Activated gamma-delta T cell treated with anti-CD3 and anti-CD28 coated beads, Interleukin-2, amount 50 U/mL, for 16 hours (primary cell): ENCODE results near the gene SMIM41.

Experiments used
- DNase-seq: peaks from one replicate; pipeline ENCODE4 v3.0.0-alpha.2; 2020; ENCODE audit warnings: low read depth

The SMIM41 gene

DNA sequence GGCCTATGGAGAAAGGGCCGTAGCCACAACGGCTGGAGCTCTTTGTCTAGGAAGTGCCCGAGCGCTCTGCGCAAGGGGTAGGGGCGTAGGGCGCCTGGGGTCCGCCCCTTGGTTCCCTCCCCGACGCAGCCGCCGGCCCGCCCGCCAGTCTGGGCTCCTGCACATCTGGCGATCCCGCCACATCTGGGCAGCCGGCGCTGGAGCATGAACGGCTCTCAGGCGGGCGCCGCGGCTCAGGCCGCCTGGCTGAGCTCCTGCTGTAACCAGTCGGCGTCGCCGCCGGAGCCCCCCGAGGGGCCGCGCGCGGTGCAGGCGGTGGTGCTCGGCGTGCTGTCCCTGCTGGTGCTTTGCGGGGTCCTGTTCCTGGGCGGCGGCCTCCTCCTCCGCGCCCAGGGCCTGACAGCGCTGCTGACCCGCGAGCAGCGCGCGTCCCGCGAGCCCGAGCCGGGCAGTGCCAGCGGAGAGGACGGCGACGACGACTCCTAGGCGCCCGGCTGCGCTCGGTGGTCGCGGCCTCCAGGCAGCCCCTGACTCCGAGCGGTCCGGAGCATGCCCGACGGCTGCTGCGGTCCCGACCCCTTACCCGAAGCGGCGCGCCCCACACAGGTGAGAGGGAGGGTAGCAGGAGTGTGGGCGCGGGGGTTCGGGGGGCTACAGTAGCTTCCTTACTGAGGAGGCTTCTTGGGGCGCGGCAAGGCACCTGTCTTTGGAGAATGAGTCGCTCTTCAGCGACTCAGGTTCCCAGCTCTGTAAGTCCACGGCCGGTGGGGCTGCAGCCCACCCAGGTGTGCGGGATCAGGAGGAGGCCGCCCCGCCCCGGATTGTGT, at the start of gene SMIM41:
SMIM41 (plus strand) TSS at position 129 of the 827 bp plus-strand sequence; CDS start at position 205, 76 bp downstream.
- no peak for DNase-seq

DNA sequence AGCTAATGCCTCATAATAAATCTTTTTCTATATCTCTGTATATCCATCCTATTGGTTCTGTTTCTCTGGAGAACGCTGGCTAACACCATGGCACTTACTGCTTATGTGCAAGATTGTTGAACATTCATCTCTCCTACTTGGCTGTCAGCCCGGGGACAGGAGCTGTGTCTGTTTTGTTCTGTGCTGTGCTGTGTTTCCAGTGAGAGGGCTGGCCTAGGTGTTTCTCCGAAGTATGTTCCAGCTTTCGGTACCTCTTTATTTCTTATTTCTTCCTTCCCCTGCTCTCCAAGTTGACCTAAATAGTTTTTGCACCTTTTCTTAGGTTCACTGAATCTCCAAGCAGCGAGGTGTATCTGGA, 47.1 kb upstream of the SMIM41 start:
- DNase-seq = no peak

DNA sequence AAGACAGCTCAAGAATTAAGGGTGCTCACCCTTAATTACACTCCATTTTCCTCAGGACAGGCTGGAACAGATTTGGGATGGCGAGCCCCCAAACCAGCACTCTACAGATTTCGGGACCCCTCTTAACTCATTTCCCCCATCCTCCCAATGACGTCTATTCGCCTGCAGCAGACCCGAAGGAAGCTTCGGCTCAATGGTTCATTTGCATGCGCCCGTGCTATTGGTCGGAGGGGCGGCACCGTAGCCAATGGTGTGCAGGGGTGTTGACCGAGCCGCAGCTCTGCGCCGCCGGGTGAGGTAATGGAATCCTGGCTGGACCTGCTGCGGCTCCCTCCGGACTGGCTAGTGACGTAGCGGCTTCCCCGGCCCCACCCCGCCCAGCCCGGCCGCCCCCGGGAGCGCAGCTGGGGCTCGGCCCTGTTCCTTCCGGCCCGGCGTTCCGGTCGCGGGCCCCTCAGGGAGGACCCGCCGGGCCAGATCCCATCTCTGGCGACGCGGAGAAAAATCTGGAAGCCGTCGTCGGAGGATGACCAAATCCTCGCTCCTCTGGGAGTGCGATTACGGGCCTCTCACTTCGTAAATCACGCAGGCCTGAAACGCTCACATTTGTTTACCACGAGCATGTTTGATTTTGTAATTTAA, 46.6 kb upstream of the SMIM41 start:
- DNase-seq = peak; percentile 80

DNA sequence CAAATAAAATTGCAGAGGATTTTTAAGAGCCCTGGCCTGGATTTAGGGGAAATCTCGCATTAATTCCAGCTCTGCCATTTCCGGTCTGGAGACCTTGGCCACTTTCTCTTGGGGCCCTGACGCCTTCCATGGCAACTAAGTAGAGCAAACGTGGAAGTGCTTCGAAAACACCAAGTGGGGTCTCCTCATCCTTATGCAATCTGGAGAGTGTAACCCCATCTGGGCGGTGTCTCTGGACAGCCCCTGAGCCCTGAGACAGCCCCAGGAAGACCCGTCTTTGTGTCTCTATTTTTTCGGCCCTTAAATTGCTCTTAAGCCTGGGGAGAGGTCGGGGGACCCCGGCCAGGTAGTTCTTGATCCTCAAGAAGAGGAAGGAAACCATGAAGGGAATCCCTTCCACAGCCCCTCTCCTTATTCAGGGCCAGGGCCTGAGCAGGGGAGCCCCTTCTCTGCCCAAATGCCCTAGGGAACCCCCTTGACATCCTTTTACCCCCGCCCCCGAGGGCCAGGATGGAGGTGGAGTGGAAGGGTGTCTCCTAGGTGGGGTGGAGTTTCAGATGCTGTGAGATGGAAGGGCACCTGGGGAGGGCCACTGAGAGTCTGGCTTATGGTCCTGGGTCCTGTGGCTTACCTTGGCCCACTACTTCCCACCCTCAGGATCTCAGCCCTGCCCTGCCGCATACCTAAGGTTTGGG, 45.9 kb upstream of the SMIM41 start:
- no peak for DNase-seq

DNA sequence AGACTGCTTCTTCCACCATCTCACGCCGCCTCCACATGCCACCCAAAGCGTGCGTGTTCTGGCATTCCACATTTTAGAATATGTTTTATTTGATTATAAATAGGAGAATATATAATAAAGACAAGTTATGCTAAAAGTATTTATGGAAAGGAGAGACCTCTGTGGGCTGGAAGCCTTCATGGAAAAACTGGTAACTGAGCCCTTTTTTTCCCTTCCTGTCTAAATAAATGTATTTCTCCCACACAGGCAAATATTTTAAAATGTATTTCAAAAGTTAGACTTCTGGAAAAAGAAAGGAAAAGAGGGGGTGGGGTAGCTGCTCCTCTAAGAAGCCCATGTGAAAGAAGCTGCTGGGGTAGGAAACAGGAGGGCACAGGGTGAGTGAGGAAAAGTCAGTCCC, 44.3 kb upstream of the SMIM41 start:
- DNase-seq = no peak

DNA sequence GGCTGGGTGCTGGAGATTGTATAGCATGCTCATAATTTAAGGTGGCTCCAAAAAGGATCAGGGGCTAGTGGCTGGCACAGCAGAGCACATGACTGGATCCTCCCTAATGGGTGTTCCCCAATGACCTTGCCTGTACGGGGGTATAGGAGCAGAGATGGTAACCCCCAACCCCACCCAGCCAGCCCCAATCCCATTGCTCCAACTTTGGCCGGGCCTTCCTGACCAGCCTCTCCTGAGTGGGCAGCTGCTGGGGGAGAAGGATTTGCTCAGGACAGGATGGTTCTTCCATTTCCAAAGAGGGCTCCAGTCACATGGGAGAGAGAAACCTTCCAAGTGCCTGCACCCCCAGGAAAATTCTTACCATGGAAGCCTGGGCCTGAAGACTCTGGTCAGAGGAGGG, 43.6 kb upstream of the SMIM41 start:
- DNase-seq = no peak

DNA sequence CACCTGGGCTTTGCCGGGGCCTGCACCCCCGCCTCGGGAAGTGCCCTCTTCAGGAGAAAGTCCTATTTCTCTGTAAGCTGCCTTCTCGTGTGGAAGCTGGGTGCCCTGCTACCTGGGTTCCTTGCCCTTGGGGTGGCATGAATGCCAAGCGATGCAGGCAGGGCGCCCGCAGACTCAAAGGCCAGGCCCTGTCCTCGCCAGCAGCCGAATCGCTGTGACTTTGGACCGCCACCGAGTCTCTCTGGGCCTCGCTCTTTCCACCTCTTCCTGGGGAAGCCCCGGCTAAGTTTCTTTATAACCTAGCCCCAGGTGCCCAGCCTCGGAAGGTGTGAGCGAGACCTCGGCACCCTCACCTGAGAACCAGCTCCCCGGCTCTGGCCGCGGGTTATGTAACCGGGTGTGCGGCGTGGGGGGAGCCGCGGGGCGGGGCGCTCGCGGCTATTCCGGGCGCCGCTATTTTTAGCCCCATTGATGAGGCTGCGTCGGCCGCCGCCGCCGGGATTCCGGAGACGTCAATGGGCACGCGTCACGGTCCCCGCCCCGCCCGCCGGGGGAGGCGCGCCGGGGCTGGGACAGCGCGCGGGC, 42.8 kb upstream of the SMIM41 start:
- DNase-seq = peak; percentile 73

DNA sequence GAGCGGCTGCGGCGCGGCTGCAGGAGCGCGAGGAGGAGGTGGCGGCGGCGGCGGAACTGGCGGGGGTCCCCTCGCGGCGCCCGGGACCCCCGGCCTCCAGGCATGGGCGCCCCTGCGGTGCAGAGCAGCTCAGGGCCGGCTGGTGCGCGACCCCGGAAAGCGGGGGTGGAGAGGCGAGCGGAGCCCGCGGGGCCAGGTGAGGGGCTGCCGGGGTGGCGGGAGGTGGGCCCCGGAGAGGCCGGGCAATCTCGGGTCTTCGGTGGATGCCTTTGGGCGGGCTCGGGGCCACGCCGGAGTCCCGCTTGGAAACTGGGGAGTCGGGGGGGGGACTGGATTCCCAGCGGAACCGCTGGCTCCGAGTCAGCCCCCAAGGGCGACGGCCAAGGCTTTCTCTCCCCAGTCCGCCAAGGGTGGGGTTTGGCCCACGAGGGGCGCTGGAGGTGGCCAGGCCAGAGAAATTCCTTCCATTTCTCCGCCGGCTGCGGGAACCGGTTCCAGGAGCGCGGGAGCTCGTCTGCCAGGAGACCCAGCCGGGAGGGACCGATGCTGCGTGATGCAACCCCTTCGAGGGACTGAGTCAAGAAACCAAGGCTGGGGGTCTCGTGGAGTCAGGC, 42.1 kb upstream of the SMIM41 start:
- DNase-seq = no peak

DNA sequence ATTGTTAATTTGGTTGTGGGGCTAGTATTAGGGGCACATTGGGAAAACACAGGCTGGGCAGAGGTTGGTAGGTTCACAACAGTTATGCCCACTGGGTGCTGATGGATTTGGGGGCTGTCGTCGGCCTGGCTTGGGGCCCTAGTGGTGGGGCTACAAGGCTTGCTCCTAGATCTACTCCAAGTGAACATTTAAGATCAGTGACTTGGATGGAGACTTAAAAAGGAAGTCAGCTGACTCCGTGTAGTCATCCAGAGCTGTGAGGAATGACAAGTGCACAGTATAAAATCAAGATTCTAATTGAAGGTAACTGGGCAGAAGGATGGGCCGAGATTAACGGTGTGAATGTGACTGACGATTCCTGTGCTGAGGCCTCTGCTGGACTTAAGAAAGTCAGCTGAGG, 41.1 kb upstream of the SMIM41 start:
- DNase-seq = no peak

DNA sequence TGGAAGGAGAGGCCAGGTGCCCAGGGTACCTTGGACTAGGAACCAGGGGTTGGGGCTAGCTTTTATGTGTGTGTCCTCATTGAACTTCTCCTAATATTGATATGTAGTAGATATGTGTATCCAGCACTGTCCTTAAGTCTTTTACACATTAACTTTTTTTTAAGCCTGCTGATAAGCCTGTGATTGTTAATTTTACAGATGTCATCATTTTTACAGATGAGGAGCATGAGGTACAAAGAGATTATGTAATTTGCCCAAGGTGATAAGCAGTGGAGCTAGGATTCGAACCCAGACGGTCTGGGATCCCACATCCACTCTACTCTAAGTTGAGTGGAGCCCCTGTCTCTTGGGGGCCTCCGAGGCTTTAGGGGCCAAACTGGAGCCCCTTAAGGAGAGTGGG, 38.5 kb upstream of the SMIM41 start:
- no peak for DNase-seq

DNA sequence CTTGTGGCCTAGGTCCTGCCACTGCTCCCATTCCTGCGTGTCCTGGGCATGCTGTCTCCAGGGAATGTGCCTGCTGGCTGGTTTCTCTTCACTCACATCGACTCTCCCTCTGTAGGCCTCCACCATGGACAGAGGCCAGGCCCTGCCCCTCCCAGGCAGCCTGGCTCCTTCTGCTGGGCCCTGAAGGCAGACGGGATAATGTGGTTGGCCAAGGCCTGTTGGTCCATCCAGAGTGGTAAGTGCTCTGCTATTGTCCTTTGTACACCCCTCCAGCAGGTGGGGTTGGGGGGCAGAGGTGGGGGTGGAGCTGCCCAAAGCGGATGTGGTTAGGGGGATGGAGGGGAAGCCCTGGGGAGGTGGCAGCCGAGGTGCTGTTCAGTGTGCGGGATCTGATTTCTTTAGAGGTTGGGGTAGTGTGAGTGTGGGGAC, 37.8 kb upstream of the SMIM41 start:
- DNase-seq = peak; percentile 40

DNA sequence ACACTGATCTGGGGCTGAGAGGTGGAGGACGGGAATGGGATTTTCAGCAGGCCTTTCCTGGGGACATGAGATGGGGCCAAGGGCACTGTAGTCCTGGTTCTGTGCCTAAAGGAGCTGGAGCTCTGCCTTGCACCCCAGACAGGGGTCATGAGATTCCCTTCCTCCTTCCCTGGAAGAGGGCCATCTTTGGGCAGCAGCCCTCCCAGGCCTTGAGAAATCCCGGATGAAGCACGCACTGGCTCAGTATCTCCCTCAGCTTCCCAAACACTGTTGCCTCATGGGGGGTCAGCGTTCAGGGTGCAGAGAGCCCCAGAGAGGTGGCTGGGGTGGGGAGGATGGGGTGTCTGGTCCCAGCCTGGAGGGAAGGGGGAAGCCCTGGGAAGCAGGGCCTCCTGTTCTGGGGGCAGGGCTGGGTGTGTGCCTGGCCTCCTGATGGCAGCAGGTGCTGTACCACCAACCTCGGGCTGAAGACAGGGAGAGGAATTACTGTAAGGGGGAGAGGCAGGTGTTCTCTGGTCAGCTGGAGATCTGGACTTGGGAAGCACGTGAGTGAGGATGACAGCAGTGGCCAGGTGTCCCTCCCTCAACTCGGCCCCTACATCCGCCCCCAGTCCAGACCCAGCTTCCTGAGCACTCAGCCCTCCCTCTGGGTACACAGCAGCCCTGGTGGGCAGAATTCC, 36.7 kb upstream of the SMIM41 start:
- no peak for DNase-seq

DNA sequence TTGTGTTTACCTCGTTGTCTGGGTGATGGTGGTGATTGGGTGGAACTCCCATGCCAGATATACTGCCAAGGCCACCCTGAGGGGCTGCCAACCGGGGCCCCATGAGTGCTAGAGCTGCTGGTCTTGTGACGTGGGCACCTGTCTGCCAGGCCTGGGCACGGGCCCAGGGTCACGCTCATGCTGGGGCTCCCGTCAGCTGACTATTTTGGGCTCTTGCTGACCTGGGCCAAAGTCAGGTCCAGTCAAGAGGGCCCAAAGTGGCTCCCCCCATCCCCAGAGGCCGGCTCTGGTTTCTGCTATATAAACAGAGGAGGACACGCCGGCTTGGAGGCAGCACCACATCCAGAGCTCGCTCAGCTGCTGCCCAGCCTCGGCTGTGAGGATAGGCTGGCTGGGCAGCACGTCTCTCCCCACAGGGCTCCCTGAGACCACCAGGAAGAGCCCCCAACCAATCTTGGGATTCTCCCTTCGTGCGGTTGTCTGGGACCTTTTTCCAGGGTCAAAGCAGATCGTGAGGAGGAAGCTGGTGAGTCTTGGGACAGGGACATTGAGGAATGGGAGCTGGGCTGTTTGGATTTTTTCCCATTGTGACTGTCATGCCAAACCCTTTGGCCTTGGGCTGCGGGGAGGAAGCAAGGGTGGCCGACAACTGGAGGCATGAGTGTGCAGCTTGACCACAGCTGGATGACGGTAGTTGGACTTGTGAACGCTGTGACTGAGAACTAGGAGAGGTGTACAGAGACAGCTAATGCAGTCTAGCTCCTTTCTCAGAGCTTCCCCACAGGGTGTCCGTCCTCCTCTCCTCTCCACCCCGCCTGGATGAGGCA, 35.9 kb upstream of the SMIM41 start:
- DNase-seq = no peak

DNA sequence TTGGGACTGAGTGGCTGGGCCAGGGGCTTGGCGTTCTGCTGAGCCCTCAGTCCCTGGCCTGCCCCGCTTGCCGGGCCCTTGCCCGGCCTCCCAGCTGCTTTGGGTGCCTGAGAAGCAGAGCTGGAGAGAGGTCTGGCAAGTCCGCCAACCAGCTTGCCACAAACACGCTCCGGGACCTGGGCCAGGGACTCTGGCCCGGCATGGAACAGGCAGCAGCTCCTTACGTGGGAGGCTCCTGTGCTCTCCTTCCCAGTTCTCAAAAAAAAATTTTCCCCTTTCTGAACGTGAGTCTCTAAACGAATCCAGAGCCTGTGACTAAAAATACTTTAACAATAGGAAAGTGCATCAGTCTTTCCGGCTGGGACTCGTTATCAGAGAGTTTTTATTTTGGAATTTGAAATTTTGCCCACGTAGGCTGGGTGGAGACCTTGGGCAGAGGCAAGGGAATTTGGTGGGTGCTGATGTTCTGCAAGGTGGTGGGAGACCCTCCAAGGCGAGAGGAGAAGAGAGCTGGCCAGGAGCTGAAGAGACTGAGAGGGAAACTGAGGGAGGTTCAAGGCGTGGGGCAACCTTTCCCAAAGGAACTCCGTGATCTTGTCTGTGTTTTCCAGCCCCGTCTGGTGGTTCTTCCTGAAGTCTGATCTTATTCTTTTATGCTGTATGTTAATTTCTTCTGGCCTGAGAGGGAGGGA, 35.1 kb upstream of the SMIM41 start:
- no peak for DNase-seq

DNA sequence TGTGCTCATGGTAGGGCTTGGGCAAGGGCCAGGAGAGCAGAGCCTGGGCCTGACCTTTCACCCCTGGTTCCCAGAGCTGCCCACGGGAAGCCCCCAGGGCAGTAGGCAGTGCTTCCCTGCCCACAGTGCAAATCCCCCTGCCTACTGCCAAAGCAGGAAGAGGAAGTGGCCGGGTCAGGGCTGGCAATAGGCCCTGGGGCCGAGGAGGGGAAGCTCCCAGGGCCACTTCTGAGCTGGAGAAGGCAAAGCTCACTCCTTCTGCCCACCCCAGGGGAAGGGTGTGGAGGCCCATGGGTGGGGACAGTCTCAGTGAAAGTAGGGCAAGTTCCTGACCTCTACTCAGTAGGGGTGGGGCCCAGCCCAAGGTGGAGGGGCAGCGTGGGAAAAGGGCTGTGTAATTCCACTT, 33.7 kb upstream of the SMIM41 start:
- no peak for DNase-seq

DNA sequence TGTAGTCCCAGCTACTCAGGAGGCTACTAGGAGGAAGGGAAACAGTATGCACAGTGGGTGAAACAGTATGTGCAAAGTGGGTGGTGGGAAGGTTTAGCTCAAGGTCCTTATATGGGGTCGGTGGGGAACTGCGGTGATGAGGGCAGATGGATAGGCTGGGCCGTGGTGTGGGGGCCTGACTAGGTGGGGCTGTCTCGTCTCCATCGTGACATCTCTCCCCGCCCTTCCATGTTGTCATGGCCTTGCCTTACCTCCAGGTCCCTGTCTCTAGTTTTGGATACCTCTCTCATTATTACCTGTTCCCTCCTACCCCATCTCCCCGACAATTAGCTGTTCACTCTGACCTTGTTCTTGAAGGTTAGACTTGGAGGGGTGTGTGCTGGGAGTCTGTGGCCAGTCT, 32.6 kb upstream of the SMIM41 start:
- no peak for DNase-seq

DNA sequence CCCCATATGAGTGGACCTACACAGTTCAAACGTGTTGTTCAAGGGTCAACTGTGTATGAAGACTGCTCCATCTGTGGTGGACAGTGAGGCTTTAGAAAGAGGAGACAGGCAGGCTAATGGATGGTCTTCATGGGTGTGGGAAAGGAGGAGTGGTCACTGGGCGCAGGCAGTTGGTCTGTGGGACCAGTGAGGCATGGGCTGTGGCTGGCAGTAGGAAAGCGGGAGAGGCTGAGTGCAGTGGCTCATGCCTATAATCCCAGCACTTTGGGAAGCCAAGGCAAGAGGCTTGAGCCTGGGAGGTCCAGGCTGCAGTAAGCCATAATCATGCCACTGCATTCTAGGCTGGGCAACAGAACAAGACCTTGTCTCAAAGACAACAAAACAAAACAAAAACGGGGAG, 30.2 kb upstream of the SMIM41 start:
- no peak for DNase-seq

DNA sequence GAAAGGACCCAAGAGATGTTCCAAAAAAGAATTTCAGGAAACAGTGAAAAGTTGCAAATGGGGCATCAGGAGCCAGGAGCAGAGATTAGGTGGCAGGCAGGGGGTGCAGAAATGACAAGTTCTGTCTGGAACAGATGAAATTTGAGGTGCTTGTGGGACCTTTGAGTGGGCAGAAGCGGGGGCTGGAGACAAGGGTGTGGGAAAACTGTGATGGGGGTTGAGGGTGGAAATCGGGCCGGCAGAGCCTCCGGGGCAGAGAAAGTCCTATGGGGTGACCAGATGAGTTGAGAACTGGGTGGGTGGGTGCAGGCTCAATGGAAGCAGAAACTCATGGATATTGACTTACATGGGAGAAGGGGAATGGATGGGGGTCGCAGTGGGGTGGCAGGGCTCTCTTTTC, 29.8 kb upstream of the SMIM41 start:
- DNase-seq = no peak

DNA sequence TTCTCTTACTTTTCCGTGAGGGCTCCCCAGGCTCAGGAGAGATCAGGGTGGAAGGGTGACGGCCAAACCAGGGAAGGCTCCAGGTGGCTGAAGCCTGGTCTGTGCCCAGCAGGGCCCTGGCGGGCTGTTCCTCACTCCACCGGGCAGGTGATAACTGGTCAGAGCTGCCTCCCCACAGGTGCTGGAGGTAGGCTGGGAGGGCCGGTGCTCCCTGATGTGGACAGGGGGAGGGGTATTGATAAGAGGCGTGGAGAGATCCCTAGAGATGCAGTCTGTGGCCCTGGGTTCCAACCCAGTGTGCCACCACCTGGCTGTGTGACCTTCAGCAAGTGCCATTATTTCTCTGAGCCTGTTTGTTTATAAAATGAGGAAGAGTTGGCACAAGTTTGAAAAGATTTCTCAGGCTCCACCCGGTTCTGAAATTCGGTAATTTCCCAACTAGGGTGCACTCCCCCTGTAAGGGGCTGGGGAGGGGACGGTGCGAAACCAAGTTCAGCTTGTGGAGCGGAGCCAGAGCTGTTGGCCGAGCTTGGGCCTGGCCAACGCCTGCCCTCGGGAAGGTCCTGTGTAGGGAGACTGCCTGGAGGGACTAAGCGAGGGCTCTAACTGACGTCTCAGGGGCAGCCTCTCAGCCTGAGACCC, 29.3 kb upstream of the SMIM41 start:
- no peak for DNase-seq
